Measurements from ENCODE around the gene CLEC14A.

Gene CLEC14A

DNA sequence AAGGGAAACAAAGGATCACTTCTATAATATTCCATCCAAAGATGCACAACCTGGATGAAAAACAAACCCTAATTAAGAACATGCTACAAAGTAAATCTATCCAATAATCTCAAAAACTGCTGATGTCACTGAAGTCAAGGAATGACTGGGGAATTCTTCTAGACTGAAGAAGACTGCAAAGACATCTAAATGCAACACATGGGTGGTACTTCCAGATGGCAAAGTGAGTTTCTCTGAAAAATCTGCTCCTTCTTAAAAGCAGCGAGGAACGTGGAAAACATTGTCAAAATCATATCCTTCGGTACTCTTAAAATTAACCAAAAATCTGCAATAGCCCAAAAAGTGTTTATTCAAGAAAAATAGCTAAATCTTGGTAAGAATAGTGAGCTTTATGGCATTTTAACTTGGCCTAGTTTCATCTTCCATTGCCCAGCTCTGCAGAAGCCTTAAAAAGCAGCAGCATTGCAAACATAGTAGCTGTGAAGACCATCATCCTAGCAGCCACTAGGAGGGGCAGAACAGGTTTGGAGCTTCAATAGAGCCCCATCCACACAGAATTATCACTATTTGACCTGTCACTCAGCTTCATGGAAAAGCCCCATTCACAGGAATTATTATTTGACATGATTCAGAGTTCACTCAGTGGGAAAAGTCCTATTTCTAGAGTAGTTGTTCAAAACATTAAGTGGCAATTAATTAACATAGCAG lies 7.4 kb downstream of the CLEC14A start:
- no peak for DNase-seq (ENCODE audit: low spot score)

DNA sequence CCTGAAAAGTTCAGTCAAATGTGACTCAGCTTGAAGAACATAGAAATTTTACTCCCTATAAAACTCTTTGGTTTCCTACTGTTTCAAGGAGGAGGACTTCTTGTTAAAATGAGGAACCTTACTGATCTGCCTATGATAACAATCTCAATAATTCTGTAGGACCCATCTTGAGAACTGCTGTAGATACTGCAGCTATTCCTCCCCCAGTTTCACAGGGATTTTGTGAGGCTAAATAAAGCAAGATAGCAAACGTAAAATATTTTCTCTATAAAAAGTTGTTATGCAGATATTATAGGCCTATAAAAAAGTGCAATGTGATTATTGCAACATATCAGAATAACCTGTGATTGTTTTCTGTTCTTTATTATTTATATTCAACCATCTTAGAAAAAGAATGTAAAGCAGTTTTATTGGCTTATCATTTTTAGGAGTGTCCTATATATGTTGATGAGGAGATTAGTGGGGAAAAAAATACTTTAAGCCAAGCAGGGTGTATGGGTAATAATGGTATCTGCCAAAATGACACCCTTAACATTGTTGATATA lies 12.1 kb downstream of the CLEC14A start:
- no peak for DNase-seq (ENCODE audit: low spot score)

DNA sequence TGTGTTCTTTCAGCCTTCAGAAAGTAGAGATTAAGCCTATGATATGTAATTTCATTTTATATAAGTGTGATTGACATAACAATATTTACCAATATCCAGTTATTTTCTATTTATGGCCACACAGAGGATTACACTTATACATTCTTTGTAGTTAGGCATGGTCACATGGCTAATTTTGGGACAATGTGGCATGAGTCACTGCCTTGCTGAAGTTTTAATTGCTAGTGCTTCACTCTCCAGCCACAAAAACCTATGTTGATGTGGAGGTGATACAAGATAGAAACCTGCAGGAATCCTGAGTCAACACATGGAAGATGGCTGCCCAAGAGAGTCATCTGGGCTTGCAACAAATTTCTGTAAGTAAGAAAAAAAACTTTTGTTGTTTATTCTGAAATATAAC lies 17.0 kb downstream of the CLEC14A start:
- DNase-seq (ENCODE audit: low spot score): no peak

DNA sequence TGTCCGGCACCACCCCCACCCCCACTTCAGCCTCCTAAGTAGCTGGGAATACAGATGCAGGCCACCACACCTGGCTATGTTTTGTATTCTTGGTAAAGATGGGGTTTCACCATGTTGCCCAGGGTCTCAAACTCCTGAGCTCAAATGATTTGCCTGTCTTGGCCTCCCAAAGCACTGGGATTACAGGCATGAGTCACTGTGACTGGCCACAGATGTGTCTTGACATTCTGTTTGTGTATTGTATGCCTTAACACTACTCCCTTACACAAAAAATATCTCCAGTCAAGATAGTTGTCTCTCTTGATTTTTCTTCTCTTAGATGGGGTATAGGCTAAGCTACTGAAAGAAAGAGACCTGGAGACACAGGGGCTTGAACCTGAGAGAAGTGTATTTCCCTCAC lies 17.6 kb downstream of the CLEC14A start:
- no peak for DNase-seq (ENCODE audit: low spot score)

DNA sequence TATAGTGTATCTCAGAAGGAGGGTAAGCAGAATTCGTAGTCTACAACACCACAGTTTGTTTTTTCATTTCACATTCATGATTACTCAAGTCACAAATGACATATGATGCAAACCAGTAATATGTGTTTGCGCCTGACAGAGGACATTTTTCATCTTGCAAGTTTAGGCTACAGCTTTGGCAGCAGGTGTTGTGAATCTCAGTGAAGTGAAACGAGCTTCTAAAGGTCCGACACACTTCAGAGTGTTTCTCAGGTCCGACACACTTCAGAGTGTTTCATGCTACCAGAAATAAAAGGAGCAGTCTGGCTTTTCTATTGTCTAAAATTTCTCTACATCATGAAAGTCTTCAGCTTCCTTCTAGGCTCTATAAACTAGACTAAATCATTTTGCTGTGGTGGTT lies 22.7 kb downstream of the CLEC14A start:
- no peak for DNase-seq (ENCODE audit: low spot score)

DNA sequence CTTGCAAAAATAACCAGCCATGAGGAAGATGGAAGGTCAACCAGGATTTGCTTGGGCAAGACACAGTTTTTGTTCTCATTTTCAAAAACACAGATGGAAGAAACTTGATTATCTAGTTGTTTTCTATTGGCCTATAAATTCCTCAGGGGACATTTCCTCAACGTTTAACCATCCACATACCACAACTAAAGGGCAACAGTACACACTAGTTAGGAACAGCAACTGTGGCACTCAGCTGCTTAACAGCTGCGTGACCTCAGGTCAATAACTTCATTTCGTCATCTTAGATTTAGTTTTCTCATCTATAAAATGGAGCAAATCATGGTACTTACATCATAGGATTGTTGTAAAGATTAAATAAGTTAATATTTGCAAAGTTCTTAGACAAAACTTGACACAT lies 29.5 kb downstream of the CLEC14A start:
- DNase-seq (ENCODE audit: low spot score): no peak

DNA sequence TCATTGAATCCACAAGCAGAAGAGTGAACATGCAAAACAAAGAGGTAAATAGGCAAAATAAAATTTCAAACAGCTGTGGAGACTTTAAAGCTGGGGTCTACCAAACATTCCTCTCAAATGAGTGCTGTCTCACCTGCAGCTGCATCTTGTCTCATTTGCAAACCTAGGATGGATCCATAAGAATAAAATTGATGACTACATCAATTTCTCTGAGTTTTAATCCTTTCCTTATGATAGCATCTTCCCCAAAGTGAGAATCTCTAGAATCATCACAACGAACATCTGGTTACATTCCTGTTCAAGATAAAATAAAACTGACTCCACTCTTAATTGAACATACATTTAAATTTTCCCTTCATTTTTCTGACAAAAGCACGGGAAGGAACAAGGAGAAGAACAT lies 29.9 kb downstream of the CLEC14A start:
- DNase-seq (ENCODE audit: low spot score): no peak

DNA sequence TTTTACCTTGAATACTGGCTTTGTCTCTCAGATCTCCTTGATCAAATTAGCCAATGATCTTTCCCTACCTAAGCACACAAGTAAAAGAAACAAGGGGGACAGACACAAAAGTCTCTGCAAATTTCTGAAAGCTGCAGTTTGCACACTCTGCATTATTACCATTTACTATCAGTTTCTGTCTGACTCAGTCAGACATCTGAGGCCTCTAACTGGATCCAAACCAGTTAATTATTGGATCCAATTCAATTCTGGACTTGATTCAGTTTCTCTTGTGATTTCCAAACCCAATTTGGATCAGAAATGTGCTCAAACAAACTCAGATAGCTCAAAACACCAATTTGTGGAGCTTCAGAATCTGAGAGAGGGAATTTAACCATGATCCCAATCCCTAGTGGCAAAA lies 31.6 kb downstream of the CLEC14A start:
- DNase-seq (ENCODE audit: low spot score): no peak

DNA sequence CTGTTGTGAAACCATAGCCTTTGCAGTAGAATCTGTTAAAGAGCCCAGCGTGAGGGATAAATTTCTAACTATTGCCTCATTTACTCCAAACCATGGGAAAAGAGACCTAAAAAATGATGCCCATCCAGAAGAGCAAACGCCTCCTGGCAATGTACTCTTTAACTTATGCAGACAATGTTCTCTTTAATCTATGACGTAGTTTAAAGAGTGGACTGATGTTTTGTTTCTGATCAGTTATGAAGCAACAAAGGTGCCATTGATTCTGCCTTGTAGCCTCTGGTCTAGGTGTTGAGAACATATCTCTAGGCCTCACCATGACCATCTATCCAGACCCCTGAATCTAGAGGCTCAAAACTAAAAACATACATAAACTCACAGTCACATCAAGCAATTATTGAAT lies 34.8 kb downstream of the CLEC14A start:
- DNase-seq (ENCODE audit: low spot score): no peak

DNA sequence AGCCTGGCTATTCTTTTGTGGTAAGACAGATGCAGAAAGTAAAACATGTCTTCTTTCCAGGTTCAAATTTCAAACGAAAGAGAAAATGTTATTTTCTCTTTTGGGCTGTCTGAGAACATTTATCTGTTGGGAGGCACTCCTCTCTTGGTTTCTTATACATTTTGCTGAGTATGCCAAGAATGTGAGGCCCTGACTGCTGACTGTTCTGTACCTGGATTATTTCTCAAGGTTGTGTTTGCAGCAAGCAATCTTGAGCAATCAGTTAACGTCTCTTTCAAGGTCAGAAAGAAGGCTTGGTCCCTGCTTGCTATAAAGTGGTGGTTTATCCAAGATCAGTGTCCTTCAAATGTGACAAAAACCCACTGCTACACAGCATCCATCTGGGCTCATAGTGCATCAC lies 38.3 kb downstream of the CLEC14A start:
- no peak for DNase-seq (ENCODE audit: low spot score)

DNA sequence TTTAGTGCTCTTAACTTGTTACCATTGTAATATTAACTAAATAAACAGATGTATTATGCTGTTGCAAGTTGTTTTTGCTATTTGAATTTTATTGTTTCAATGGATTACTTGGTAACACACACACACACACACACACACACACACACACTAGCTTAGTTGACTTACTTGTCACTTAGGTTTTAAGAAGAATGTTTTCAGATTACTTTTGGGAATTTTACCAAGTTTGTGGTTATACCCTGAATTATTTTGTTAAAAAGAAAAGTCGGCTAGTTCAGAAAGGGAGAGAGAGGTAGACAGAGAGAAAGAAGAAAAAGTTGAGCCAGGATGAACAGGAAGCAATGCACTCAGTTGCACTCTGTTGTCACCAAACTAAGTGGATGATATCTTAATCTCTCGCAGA lies 42.9 kb downstream of the CLEC14A start:
- DNase-seq (ENCODE audit: low spot score): no peak

DNA sequence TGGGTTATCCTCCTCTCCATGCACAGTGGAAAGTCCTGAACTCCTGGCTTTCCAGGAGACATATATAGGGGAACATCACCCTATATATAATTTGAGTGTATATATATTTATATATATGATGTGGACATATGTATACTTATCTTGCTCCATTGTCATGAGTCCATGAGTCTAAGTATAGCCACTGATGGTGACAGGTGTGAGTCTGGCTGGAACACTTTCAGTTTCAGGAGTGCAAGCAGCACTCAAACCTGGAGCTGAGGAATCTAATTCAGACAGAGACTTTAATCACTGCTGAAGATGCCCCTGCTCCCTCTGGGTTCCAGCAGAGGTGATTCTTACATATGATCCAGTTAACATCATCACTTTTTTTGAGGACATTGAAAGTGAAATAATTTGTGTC lies 43.8 kb downstream of the CLEC14A start:
- no peak for DNase-seq (ENCODE audit: low spot score)

DNA sequence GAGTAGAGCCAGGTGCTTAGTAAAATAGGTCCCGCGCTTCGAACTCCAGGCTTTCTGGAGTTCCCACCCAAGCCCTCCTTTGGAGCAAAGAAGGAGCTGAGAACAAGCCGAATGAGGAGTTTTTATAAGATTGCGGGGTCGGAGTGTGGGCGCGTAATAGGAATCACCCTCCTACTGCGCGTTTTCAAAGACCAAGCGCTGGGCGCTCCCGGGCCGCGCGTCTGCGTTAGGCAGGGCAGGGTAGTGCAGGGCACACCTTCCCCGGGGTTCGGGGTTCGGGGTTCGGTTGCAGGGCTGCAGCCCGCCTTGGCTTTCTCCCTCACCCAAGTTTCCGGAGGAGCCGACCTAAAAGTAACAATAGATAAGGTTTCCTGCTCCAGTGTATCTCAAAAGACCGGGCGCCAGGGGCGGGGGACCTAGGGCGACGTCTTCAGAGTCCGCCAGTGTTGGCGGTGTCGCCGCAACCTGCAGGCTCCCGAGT lies 44.6 kb downstream of the CLEC14A start:
- DNase-seq (ENCODE audit: low spot score): no peak

DNA sequence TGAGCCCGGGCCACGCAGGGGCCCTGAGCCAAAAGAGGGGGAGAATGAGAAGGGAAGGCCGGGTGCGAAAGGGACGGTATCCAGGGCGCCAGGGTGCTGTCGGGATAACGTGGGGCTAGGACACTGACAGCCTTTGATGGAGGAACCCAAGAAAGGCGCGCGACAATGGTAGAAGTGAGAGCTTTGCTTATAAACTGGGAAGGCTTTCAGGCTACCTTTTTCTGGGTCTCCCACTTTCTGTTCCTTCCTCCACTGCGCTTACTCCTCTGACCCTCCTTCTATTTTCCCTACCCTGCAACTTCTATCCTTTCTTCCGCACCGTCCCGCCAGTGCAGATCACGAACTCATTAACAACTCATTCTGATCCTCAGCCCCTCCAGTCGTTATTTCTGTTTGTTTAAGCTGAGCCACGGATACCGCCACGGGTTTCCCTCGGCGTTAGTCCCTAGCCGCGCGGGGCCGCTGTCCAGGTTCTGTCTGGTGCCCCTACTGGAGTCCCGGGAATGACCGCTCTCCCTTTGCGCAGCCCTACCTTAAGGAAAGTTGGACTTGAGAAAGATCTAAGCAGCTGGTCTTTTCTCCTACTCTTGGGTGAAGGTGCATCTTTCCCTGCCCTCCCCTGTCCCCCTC lies 45.2 kb downstream of the CLEC14A start:
- DNase-seq (ENCODE audit: low spot score): no peak

DNA sequence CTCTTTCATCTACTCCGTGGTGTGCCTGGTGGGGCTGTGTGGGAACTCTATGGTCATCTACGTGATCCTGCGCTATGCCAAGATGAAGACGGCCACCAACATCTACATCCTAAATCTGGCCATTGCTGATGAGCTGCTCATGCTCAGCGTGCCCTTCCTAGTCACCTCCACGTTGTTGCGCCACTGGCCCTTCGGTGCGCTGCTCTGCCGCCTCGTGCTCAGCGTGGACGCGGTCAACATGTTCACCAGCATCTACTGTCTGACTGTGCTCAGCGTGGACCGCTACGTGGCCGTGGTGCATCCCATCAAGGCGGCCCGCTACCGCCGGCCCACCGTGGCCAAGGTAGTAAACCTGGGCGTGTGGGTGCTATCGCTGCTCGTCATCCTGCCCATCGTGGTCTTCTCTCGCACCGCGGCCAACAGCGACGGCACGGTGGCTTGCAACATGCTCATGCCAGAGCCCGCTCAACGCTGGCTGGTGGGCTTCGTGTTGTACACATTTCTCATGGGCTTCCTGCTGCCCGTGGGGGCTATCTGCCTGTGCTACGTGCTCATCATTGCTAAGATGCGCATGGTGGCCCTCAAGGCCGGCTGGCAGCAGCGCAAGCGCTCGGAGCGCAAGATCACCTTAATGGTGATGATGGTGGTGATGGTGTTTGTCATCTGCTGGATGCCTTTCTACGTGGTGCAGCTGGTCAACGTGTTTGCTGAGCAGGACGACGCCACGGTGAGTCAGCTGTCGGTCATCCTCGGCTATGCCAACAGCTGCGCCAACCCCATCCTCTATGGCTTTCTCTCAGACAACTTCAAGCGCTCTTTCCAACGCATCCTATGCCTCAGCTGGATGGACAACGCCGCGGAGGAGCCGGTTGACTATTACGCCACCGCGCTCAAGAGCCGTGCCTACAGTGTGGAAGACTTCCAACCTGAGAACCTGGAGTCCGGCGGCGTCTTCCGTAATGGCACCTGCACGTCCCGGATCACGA lies 46.0 kb downstream of the CLEC14A start:
- DNase-seq (ENCODE audit: low spot score): no peak

DNA sequence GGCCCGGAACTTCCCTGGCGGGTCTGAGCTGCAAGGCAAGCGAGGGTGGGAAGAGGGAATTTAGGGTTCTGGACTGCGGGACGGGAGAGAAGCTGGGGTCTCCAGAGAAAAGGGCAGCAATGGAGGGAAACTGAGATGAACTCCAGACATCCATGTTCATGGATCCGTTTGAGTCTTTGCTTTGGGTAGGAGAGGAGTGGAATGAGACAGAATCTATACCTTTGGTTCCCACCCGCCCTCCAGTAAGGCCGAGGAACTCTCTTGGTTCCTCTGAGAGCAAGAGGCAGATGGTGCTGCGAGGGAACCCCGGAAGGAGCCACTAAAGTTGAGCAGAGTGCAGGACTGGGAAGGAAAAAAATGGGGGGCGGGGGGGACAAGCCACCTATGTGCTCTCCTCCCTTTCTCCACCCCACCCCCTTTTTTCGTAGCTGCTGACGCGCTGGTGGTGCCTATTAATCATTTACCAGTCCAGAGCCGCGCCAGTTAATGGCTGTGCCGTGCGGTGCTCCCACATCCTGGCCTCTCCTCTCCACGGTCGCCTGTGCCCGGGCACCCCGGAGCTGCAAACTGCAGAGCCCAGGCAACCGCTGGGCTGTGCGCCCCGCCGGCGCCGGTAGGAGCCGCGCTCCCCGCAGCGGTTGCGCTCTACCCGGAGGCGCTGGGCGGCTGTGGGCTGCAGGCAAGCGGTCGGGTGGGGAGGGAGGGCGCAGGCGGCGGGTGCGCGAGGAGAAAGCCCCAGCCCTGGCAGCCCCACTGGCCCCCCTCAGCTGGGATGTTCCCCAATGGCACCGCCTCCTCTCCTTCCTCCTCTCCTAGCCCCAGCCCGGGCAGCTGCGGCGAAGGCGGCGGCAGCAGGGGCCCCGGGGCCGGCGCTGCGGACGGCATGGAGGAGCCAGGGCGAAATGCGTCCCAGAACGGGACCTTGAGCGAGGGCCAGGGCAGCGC lies 47.0 kb downstream of the CLEC14A start:
- no peak for DNase-seq (ENCODE audit: low spot score)

DNA sequence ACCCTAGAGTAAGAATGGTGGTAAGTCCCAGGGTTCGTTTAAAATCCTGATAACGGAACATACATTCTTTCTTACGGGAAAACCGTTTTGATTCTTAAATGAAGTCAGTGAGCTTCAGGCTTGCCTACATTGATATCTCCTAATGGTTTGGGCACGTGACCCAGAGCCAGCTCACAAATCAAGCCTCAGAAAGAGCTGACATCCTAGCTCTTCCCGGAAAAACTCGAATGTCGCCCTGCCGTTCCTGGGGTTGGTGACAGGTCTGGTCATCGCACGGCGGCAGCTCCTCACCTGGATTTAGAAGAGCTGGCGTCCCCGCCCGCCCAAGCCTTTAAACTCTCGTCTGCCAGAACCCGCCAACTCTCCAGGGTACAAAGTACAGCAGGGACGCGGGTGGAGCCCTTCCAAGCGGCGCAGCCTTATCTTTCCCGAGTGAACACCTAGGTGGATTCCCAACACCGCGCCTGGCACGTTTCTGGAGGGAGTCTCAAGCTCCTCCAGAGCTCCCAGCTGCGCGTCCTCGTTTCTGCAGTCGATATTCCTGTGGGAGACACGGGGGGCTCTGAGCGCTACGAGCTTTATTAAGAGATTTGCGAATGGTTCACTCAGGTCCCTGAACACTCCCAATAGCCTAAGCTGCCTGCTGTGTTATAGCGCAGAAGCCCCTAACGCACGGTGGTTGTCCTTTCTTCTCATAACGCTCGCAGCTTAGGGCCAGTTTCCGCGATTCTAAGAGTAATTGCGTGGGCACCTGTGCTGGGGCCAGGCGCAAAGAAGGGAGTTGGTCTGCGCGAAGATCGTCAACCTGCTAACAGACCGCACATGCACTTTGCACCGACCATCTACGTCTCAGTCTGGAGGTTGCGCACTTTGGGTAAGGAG lies 47.9 kb downstream of the CLEC14A start, which contains the start of gene SSTR1:
Gene SSTR1, plus strand, starts transcription at position 169 of the 882 bp plus-strand sequence. CDS start 1,486 bp downstream, outside the sequence.
- DNase-seq (ENCODE audit: low spot score): no peak

DNA sequence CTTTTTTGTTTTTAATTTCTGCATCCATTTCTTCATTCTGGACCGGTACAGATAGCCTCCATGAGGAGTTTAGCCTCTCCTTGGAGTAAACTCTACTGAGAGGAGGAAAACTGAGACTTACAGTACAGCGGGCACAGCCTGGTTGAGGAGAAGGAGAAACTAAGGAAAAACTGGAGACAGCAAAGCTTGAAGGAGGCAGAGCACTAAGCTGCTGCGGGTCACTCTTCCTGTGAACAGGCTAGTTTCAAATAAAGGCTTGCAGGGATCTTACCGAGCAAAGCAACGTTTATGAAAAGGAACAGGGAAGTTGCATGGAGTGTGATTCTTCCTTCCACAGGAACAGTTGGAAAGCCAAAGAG lies 48.5 kb downstream of the CLEC14A start:
- no peak for DNase-seq (ENCODE audit: low spot score)

DNA sequence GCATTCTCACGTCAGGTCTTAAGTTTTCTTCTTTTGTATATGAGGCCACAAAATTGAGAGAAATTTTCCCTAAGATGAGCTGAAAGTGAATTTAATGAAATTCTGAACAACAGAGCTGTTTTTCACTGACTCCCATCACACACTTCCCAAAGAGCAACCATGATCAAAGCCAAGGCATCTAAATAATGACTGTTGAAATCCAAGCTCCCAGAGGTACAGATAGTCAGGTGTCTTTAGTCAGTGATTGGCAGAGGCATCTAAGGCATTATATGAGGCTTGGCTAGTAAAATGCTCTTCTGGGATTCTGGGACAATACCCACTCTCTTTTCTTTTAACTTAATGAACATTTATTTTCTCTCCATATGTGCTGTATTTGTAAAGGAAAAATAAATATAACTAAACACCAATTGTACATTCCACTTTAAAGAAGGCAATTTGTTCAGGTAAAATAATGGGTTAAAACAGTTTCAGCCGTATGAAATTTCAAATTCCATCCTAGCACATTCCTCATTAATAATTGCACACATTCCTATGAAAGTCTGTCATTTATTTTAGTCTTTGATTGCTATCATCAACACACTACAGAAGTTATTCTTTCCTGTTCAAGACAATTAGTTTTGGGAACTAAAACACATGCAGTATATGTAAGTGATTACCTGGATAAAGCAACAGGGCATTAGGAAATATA lies 49.1 kb downstream of the CLEC14A start:
- no peak for DNase-seq (ENCODE audit: low spot score)

Data from CD4-positive, alpha-beta T cell treated with Interleukin-6 at 100 ng/mL for 8 hours (primary cell).